Esophagus squamous epithelium (tissue), 5 donors: Measurements from ENCODE around the gene TERC. TPM values are rescaled to one million over a fixed set of nuclear protein-coding genes. Genes with fewer than 3 reads are reported as not detected.

ENCODE experiments used
- DNase-seq: peaks from one replicate; lab custom pipeline; 2025; lab: John Stamatoyannopoulos, UW
- H3K27ac ChIP-seq, 4 donors: fragments of 200-600 bp; sonication (generic); one replicate each; pipeline ENCODE4 v1.5.1; 2016 to 2019; ENCODE audit warnings: mild to moderate bottlenecking in 1 of 4
- H3K27me3 ChIP-seq, 4 donors: fragments of 200-600 bp; sonication (generic); 1 replicate in 3 of 4; 2 replicates in 1 of 4; pipeline versions ENCODE4 v1.5.1 to v1.6.0; 2017 to 2021; ENCODE audit warnings: antibody characterized with exemption in 1 of 4
- H3K36me3 ChIP-seq, 3 donors: fragments of 200-600 bp; sonication (generic); one replicate each; pipeline ENCODE4 v1.5.1; 2016 to 2019
- H3K4me1 ChIP-seq, 3 donors: fragments of 200-600 bp; sonication (generic); one replicate each; pipeline ENCODE4 v1.5.1; 2017 to 2019
- H3K4me3 ChIP-seq, 4 donors: fragments of 200-600 bp; sonication (generic); 1 replicate in 3 of 4; 2 replicates in 1 of 4; pipeline ENCODE4 v1.5.1; 2016 to 2019; ENCODE audit warnings: mild to moderate bottlenecking in 2 of 4, moderate library complexity in 1 of 4
- H3K9me3 ChIP-seq, 3 donors: fragments of 200-600 bp; sonication (generic); one replicate each; pipeline ENCODE4 v1.5.1; 2016 to 2019
- POLR2A ChIP-seq, 4 donors: fragments of 450-650 bp; IDR thresholded peaks; one replicate each; pipeline ENCODE4 v1.6.1; 2017; ENCODE audit warnings: antibody characterized with exemption in 4 of 4, mild to moderate bottlenecking in 4 of 4, moderate library complexity in 3 of 4
- WGBS, 2 donors: methylation state at CpG; one replicate each; pipeline ENCODE4 v1.1.5; 2018; 5-methylcytosine and 5-hydroxymethylcytosine counted together
- intact Hi-C: fragments of 100-400 bp; cut with DNase I; formaldehyde crosslinking; loops from one replicate; pipeline ENCODE4 v1.15.0; 2022
- total RNA-seq, 4 donors: library from RNA; depleted of rRNA; stranded (reverse); fragments of >200 nt; gene quantifications; one replicate each; pipeline ENCODE4 v1.1.0, GENCODE V29; 2016
- TF ChIP-seq, protein P1 (sequence below), 6 experiments: fragments of 450-650 bp in 4 of 6; fragments of 200-600 bp in 2 of 6; sonication (generic) in 2 of 6; IDR thresholded peaks; one replicate each; pipeline ENCODE4 v1.5.1; 2016 to 2019; ENCODE audit warnings: antibody characterized with exemption in 6 of 6, mild to moderate bottlenecking in 4 of 6, moderate library complexity in 4 of 6
- donor health status: DM: yes; HTN: yes; CAD: no.

The TERC gene
- total RNA-seq, 4 donors from 2014 or later = 120 to 221 (median 166) TPM

DNA sequence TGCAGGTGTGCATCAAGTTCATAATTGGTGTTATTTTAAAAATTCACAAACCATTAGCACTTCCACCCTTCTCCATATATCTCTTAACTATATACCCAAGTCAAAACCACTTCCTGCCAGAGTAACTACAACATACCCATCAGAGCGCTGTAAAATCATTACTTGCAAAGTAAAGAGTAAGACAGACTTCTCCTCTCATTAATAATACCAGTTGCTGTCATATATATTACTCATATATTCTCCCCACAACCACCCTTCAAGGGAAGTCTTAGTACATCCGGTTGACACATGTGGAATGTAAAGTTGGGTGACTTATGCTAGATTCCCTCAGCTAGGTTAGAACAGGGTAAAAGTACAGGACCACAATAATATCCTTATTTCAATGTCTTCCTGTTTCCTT is 5.6 kb downstream of the TERC start:
- DNase-seq = no peak
- Histone ChIP-seq H3K27ac (no peak overlapping the region), H3K27me3 (no peaks in the 10 kb centered on the region), H3K36me3 (no peaks in the 10 kb centered on the region), H3K4me1 (peaks cover 3 to 29% (median 5%) of the 10 kb centered on the region in 3 donors), H3K4me3 (no peak overlapping the region), H3K9me3 (no peaks in the 10 kb centered on the region)
- intact Hi-C loops = no loop called here
- TF ChIP-seq, protein P1, sequence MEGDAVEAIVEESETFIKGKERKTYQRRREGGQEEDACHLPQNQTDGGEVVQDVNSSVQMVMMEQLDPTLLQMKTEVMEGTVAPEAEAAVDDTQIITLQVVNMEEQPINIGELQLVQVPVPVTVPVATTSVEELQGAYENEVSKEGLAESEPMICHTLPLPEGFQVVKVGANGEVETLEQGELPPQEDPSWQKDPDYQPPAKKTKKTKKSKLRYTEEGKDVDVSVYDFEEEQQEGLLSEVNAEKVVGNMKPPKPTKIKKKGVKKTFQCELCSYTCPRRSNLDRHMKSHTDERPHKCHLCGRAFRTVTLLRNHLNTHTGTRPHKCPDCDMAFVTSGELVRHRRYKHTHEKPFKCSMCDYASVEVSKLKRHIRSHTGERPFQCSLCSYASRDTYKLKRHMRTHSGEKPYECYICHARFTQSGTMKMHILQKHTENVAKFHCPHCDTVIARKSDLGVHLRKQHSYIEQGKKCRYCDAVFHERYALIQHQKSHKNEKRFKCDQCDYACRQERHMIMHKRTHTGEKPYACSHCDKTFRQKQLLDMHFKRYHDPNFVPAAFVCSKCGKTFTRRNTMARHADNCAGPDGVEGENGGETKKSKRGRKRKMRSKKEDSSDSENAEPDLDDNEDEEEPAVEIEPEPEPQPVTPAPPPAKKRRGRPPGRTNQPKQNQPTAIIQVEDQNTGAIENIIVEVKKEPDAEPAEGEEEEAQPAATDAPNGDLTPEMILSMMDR (IDR thresholded peaks at IDR 0.05) = no peak
- no peak for TF ChIP-seq POLR2A (IDR thresholded peaks at IDR 0.05)
- 51 to 53% methylated on average over 2 of the region's 2 CpGs for WGBS, 2 donors

DNA sequence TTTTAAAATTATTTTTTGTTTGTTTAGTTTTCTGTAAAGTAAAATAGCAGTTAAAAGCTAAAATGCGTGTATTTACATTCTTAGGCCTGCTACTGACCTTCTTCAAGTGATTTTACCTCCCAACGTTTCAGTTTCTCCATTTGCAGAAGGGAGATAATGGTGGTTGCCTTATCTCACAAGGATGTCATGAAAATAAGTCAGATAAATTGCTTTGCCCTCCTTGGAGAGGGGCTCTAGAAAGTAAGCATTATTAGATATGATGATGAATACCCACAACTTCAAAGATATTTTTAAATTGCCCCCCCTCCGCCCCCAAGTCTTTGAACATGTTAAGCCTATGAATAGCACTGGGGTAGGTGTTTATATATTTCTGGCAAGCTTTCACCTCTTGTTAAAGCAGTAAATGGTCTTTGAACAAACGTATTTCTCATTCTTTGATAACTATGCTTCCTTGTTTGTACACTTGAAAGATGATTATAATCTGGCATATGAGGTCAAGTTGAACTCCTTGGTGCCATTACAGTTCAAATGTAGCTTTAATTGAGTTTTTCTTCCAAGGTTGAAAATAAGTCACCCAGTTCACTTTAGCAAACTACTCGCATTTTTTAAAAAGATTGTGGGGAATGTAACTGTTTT is 6.4 kb downstream of the TERC start:
- WGBS, 2 donors = 56 to 62% methylated on average over 5 of the region's 5 CpGs

DNA sequence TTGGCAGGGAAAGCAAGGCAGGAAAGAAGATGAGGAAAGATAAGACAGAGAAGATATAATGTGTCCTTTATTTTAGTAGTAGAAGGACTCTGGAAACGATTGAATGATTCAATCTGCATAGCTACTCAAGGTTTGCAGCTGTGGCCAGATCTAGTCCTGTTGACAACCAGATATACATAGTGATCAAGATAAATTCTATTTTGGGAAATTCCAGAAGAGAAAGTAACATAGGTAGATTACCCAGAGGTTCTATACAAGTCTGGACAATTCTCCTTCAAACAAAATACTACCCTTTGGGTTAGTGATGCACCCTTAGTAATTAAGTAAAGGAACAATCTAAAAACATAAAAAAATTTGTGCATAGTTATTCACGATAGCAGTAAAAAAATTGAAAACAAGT is 9.4 kb downstream of the TERC start:
- Histone ChIP-seq H3K27ac (no peak overlapping the region), H3K4me3 (no peak overlapping the region), H3K36me3 (no peaks in the 10 kb centered on the region), H3K9me3 (no peaks in the 10 kb centered on the region), H3K27me3 (peaks cover 0 to 5% (median 0%) of the 10 kb centered on the region in 4 donors), H3K4me1 (peaks cover 0 to 14% (median 5%) of the 10 kb centered on the region in 3 donors)
- DNase-seq = no peak
- WGBS, 2 donors = 34 to 57% methylated on average over 2 of the region's 2 CpGs
- TF ChIP-seq, protein P1 (IDR thresholded peaks at IDR 0.05) = no peak
- no peak for TF ChIP-seq POLR2A (IDR thresholded peaks at IDR 0.05)
- intact Hi-C loops = no loop called here

More for the DNA sequence above, 6.4 kb downstream of the TERC start:
- Histone ChIP-seq H3K4me3 (no peak overlapping the region), H3K9me3 (no peaks in the 10 kb centered on the region), H3K4me1 (peaks cover 0 to 22% (median 5%) of the 10 kb centered on the region in 3 donors), H3K27ac (no peak overlapping the region), H3K27me3 (no peaks in the 10 kb centered on the region), H3K36me3 (no peaks in the 10 kb centered on the region)
- no peak for TF ChIP-seq POLR2A (IDR thresholded peaks at IDR 0.05)
- TF ChIP-seq, protein P1 (IDR thresholded peaks at IDR 0.05) = no peak
- intact Hi-C loops = no loop called here
- DNase-seq = no peak

DNA sequence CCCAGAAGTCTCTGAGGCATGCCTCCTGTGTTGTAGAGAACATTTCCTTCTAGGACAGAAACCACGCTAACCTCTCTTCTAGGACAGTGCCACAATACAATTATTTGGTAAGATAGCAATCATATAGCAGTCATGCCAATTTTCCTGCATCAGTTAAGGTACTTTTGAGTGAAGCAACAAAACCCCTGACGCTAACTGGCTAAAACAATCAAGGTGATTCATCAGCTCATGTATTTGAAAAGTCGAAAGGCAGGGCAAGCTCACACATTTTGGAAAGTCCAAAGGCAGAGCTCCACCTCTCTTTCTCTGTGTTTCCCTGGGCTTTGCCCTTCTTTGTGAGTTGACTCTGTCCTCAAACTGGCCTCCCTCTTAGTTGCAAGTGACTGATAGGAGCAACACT is 10.1 kb downstream of the TERC start:
- Histone ChIP-seq H3K4me3 (no peak overlapping the region), H3K36me3 (no peaks in the 10 kb centered on the region), H3K9me3 (no peaks in the 10 kb centered on the region), H3K27ac (peak overlapping the region in 2 of 4 donors; percentile 13 to 22), H3K27me3 (peaks cover 0 to 7% (median 0%) of the 10 kb centered on the region in 4 donors), H3K4me1 (peaks cover 0 to 14% (median 5%) of the 10 kb centered on the region in 3 donors)
- no peak for TF ChIP-seq POLR2A (IDR thresholded peaks at IDR 0.05)
- TF ChIP-seq, protein P1 (IDR thresholded peaks at IDR 0.05) = no peak
- WGBS, 2 donors = 38 to 51% methylated on average over 3 of the region's 3 CpGs
- intact Hi-C loops = no loop called here
- no peak for DNase-seq

DNA sequence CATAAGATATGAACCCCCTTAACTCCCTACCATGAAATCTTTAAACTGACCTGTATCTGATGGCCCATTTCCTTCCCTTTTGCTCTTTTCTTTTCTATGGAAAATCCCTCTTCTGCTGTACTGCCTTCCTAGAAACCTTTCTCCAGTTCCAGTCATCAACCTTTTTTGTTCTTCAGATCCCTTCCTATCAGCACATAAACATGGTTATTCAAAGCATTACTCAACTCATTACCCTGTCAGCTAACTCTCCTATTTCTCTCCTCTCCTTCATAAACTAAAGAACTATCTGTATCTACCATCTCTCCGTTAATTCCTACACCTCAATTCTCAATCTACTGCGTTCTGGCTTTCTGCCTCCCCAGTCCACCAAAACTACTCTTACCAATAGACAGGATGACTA is 13.0 kb downstream of the TERC start:
- Histone ChIP-seq H3K4me3 (no peak overlapping the region), H3K4me1 (peaks cover 0 to 28% (median 5%) of the 10 kb centered on the region in 3 donors), H3K27ac (no peak overlapping the region), H3K27me3 (peaks cover 0 to 20% (median 0%) of the 10 kb centered on the region in 4 donors), H3K36me3 (no peaks in the 10 kb centered on the region), H3K9me3 (no peaks in the 10 kb centered on the region)
- WGBS, 2 donors = 91 to 93% methylated on average over 2 of the region's 2 CpGs
- intact Hi-C loops = no loop called here
- no peak for DNase-seq
- no peak for TF ChIP-seq POLR2A (IDR thresholded peaks at IDR 0.05)
- TF ChIP-seq, protein P1 (IDR thresholded peaks at IDR 0.05) = no peak
